DMS53 treated with DMSO at 0.1 percent for 48 hours (cell line): ENCODE results near the gene PDGFA.

ENCODE experiments used
- DNase-seq: peaks from one replicate; lab custom pipeline; 2025; ENCODE audit not compliant: unreplicated experiment; lab: John Stamatoyannopoulos, UW

PDGFA gene

GRCh38 chr7:537911-538634 lies 18.4 kb upstream of the PDGFA start:
- no peak for DNase-seq

- DNase-seq, result no peak
Observed at GRCh38 chr7:536231-536630, 16.6 kb upstream of the PDGFA start.

GRCh38 chr7:534959-535358 lies 15.3 kb upstream of the PDGFA start:
- DNase-seq, result no peak

GRCh38 chr7:534075-534474 lies 14.4 kb upstream of the PDGFA start:
- no peak for DNase-seq

GRCh38 chr7:533266-533665 lies 13.6 kb upstream of the PDGFA start:
- no peak for DNase-seq

- DNase-seq, result no peak
Observed at GRCh38 chr7:532379-533143, 12.9 kb upstream of the PDGFA start.

- DNase-seq, result no peak
Observed at GRCh38 chr7:531777-532176, 12.1 kb upstream of the PDGFA start.

- no peak for DNase-seq
Observed at GRCh38 chr7:528451-528850, 8.8 kb upstream of the PDGFA start.

- DNase-seq, result no peak
Observed at GRCh38 chr7:527723-528122, 8.1 kb upstream of the PDGFA start.

GRCh38 chr7:526460-527034 lies 6.9 kb upstream of the PDGFA start:
- DNase-seq, result no peak

GRCh38 chr7:525740-526139 lies 6.1 kb upstream of the PDGFA start:
- DNase-seq, result no peak

GRCh38 chr7:524800-525199 lies 5.2 kb upstream of the PDGFA start:
- no peak for DNase-seq

GRCh38 chr7:523347-524336 lies 4.0 kb upstream of the PDGFA start:
- DNase-seq, result no peak

GRCh38 chr7:522951-523314 lies 3.3 kb upstream of the PDGFA start:
- DNase-seq, result no peak

- no peak for DNase-seq
Observed at GRCh38 chr7:522071-522950, 2.7 kb upstream of the PDGFA start.

GRCh38 chr7:521221-522070 lies 1.8 kb upstream of the PDGFA start:
- DNase-seq, result no peak

GRCh38 chr7:520503-521161 lies 986 bp upstream of the PDGFA start:
- no peak for DNase-seq

- DNase-seq, result peak; percentile 56
Observed at GRCh38 chr7:518630-519483, 789 bp downstream of the PDGFA start.
